SK-N-SH treated with all-trans-retinoic acid at 6 μM for 48 hours (cell line): ENCODE data around the gene FBXO24.

ENCODE experiments used
- ATAC-seq: fragments of 200-7000 bp; cut with Tn5 transposase; 3 replicates; pipeline ENCODE4 v1.9.1; 2020; ENCODE audit warnings: mild to moderate bottlenecking, moderate library complexity
- ARNTL ChIP-seq: fragments of 450-650 bp; formaldehyde crosslinking; IDR thresholded peaks from 2 replicates; pipeline ENCODE4 v1.5.0; 2020; ENCODE audit warnings: low read depth, mild to moderate bottlenecking, moderate library complexity, borderline replicate concordance
- BACH2 ChIP-seq: fragments of 250-450 bp; sonication (Bioruptor Pico); IDR thresholded peaks from 2 replicates; pipeline ENCODE4 v1.9.0; 2021; ENCODE audit warnings: mild to moderate bottlenecking, borderline replicate concordance
- CSDC2 ChIP-seq: fragments of 250-450 bp; sonication (Bioruptor Pico); IDR thresholded peaks from 2 replicates; pipeline ENCODE4 v1.5.0; 2020; ENCODE audit warnings: mild to moderate bottlenecking, moderate library complexity
- ESRRG ChIP-seq: fragments of 250-450 bp; sonication (Bioruptor Pico); IDR thresholded peaks from 2 replicates; pipeline ENCODE4 v1.6.1; 2021; ENCODE audit warnings: mild to moderate bottlenecking
- GLIS3 ChIP-seq: fragments of 250-450 bp; sonication (Bioruptor Pico); IDR thresholded peaks from 2 replicates; pipeline ENCODE4 v1.5.0; 2020; ENCODE audit warnings: mild to moderate bottlenecking, moderate library complexity
- ISL1 ChIP-seq: fragments of 250-450 bp; sonication (Bioruptor Pico); IDR thresholded peaks from 2 replicates; pipeline ENCODE4 v2.1.2; 2022; ENCODE audit warnings: mild to moderate bottlenecking, moderate library complexity
- OSR1 ChIP-seq: fragments of 250-450 bp; sonication (Bioruptor Pico); IDR thresholded peaks from 2 replicates; pipeline ENCODE4 v1.8.0; 2022; ENCODE audit warnings: moderate library complexity, mild to moderate bottlenecking, inconsistent platforms
- PPARA ChIP-seq: fragments of 250-450 bp; sonication (Bioruptor Pico); IDR thresholded peaks from 2 replicates; pipeline ENCODE4 v1.5.0; 2020; ENCODE audit warnings: mild to moderate bottlenecking, borderline replicate concordance
- RARB ChIP-seq: fragments of 250-450 bp; sonication (Bioruptor Pico); IDR thresholded peaks from 2 replicates; pipeline ENCODE4 v1.8.0; 2021; ENCODE audit warnings: mild to moderate bottlenecking, moderate library complexity
- SNAI2 ChIP-seq: fragments of 250-450 bp; sonication (Bioruptor Pico); IDR thresholded peaks from 2 replicates; pipeline ENCODE4 v1.5.0; 2020; ENCODE audit warnings: mild to moderate bottlenecking, moderate library complexity
- TCF4 ChIP-seq: fragments of 250-450 bp; sonication (Bioruptor Pico); IDR thresholded peaks from 2 replicates; pipeline ENCODE4 v1.8.0; 2021; ENCODE audit warnings: mild to moderate bottlenecking, moderate library complexity, borderline replicate concordance
- TOX ChIP-seq: fragments of 250-450 bp; sonication (Bioruptor Pico); IDR thresholded peaks from 2 replicates; pipeline ENCODE4 v1.8.0; 2021; ENCODE audit warnings: mild to moderate bottlenecking, moderate library complexity, borderline replicate concordance
- ZC3H10 ChIP-seq: fragments of 250-450 bp; sonication (Bioruptor Pico); IDR thresholded peaks from 2 replicates; pipeline ENCODE4 v1.5.1; 2021; ENCODE audit warnings: mild to moderate bottlenecking, moderate library complexity
- ZFP3 ChIP-seq: fragments of 250-450 bp; sonication (Bioruptor Pico); IDR thresholded peaks from 2 replicates; pipeline ENCODE4 v1.5.0; 2020; ENCODE audit warnings: mild to moderate bottlenecking, moderate library complexity
- ZFP30 ChIP-seq: fragments of 450-650 bp; formaldehyde crosslinking; IDR thresholded peaks from 2 replicates; pipeline ENCODE4 v1.5.0; 2022; ENCODE audit warnings: mild to moderate bottlenecking, moderate library complexity
- ZNF565 ChIP-seq: fragments of 450-650 bp; formaldehyde crosslinking; conservative IDR thresholded peaks from 2 replicates; pipeline ENCODE4 v1.5.0; 2020; ENCODE audit warnings: low read depth, mild to moderate bottlenecking, moderate library complexity
- ZNF70 ChIP-seq: fragments of 450-650 bp; formaldehyde crosslinking; IDR thresholded peaks from 2 replicates; pipeline ENCODE4 v1.5.0; 2020; ENCODE audit warnings: mild to moderate bottlenecking, moderate library complexity
- ZNF8 ChIP-seq: fragments of 450-650 bp; formaldehyde crosslinking; IDR thresholded peaks from 2 replicates; pipeline ENCODE4 v1.5.0; 2020; ENCODE audit warnings: mild to moderate bottlenecking, moderate library complexity
- TF ChIP-seq, protein P1 (sequence below): fragments of 250-450 bp; sonication (Bioruptor Pico); IDR thresholded peaks from 2 replicates; pipeline ENCODE4 v1.8.0; 2020; ENCODE audit warnings: mild to moderate bottlenecking, moderate library complexity, borderline replicate concordance
- TF ChIP-seq, protein P2 (sequence below): fragments of 250-450 bp; sonication (Bioruptor Pico); IDR thresholded peaks from 2 replicates; pipeline ENCODE4 v1.5.1; 2021; ENCODE audit warnings: mild to moderate bottlenecking, moderate library complexity
- TF ChIP-seq, protein P3 (sequence below): fragments of 250-450 bp; sonication (Bioruptor Pico); IDR thresholded peaks from 2 replicates; pipeline ENCODE4 v1.5.0; 2020; ENCODE audit warnings: mild to moderate bottlenecking, moderate library complexity
- TF ChIP-seq, protein P4 (sequence below): fragments of 250-450 bp; sonication (Bioruptor Pico); IDR thresholded peaks from 2 replicates; pipeline ENCODE4 v1.8.0; 2021; ENCODE audit warnings: low read depth, mild to moderate bottlenecking, moderate library complexity, borderline replicate concordance
- TF ChIP-seq, protein P5 (sequence below): fragments of 250-450 bp; sonication (Bioruptor Pico); IDR thresholded peaks from 2 replicates; pipeline ENCODE4 v1.5.1; 2020; ENCODE audit warnings: low read depth, mild to moderate bottlenecking, moderate library complexity

FBXO24 gene

DNA sequence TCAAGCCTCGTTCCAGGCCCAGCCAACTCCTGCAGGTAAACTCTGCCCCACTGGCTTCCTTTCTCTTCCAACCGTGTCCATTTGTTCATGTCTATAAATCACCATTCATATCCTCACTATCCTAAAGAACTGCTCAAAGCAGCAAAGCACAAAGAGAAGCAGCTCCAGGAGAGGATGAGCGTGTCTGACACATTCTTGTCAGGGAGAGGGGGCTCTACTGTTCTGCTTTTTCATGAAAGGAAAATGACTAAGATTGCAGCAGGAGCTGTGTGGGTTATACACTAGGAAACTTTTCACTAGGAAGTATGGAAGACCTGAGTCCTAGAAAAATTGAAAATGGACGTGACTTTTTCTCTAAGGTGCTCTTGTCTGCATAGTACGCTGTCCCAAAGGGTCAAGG is 30.4 kb upstream of the FBXO24 start:
- TF ChIP-seq TOX (CRISPR knock-in tag) (no peak), ARNTL (CRISPR knock-in tag) (no peak), ZFP3 (CRISPR knock-in tag) (no peak), TCF4 (no peak), ESRRG (CRISPR knock-in tag) (no peak), ZNF565 (CRISPR knock-in tag) (no peak), RARB (CRISPR knock-in tag) (no peak), ZNF70 (CRISPR knock-in tag) (no peak), GLIS3 (CRISPR knock-in tag) (no peak)
- TF ChIP-seq, protein P1, sequence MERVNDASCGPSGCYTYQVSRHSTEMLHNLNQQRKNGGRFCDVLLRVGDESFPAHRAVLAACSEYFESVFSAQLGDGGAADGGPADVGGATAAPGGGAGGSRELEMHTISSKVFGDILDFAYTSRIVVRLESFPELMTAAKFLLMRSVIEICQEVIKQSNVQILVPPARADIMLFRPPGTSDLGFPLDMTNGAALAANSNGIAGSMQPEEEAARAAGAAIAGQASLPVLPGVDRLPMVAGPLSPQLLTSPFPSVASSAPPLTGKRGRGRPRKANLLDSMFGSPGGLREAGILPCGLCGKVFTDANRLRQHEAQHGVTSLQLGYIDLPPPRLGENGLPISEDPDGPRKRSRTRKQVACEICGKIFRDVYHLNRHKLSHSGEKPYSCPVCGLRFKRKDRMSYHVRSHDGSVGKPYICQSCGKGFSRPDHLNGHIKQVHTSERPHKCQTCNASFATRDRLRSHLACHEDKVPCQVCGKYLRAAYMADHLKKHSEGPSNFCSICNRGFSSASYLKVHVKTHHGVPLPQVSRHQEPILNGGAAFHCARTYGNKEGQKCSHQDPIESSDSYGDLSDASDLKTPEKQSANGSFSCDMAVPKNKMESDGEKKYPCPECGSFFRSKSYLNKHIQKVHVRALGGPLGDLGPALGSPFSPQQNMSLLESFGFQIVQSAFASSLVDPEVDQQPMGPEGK (CRISPR knock-in tag), result no peak
- TF ChIP-seq, protein P2, sequence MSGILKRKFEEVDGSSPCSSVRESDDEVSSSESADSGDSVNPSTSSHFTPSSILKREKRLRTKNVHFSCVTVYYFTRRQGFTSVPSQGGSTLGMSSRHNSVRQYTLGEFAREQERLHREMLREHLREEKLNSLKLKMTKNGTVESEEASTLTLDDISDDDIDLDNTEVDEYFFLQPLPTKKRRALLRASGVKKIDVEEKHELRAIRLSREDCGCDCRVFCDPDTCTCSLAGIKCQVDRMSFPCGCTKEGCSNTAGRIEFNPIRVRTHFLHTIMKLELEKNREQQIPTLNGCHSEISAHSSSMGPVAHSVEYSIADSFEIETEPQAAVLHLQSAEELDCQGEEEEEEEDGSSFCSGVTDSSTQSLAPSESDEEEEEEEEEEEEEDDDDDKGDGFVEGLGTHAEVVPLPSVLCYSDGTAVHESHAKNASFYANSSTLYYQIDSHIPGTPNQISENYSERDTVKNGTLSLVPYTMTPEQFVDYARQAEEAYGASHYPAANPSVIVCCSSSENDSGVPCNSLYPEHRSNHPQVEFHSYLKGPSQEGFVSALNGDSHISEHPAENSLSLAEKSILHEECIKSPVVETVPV (CRISPR knock-in tag), result no peak
- ATAC-seq, result no peak

DNA sequence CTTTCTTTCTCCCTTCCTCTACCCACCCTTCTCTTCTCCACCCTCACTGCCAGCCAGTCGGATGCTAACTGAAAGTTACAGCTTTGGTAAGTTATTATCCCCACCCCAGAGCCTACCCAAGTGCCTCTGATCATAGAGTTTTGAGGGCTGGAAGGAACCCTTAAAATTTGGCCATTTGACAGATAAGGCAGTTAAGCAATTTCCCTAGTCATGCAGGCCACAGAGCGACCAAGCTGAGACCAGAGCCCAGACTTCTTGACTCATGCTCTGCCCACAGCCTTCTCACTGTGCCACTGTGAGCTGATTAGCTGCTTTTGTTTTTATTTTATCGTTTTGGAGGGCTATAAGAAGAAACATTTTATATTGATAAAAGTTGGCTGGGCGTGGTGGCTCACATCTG is 29.6 kb upstream of the FBXO24 start:
- no peak for ATAC-seq
- no peak for TF ChIP-seq PPARA (CRISPR knock-in tag)
- TF ChIP-seq, protein P3, sequence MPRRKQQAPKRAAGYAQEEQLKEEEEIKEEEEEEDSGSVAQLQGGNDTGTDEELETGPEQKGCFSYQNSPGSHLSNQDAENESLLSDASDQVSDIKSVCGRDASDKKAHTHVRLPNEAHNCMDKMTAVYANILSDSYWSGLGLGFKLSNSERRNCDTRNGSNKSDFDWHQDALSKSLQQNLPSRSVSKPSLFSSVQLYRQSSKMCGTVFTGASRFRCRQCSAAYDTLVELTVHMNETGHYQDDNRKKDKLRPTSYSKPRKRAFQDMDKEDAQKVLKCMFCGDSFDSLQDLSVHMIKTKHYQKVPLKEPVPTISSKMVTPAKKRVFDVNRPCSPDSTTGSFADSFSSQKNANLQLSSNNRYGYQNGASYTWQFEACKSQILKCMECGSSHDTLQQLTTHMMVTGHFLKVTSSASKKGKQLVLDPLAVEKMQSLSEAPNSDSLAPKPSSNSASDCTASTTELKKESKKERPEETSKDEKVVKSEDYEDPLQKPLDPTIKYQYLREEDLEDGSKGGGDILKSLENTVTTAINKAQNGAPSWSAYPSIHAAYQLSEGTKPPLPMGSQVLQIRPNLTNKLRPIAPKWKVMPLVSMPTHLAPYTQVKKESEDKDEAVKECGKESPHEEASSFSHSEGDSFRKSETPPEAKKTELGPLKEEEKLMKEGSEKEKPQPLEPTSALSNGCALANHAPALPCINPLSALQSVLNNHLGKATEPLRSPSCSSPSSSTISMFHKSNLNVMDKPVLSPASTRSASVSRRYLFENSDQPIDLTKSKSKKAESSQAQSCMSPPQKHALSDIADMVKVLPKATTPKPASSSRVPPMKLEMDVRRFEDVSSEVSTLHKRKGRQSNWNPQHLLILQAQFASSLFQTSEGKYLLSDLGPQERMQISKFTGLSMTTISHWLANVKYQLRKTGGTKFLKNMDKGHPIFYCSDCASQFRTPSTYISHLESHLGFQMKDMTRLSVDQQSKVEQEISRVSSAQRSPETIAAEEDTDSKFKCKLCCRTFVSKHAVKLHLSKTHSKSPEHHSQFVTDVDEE, result no peak
- no peak for TF ChIP-seq ZFP3 (CRISPR knock-in tag)
- TF ChIP-seq ESRRG (CRISPR knock-in tag), result no peak
- TF ChIP-seq, protein P2 (CRISPR knock-in tag), result no peak
- no peak for TF ChIP-seq SNAI2 (CRISPR knock-in tag)
- TF ChIP-seq GLIS3 (CRISPR knock-in tag), result no peak
- TF ChIP-seq CSDC2, result no peak
- no peak for TF ChIP-seq ZFP30 (CRISPR knock-in tag)
- TF ChIP-seq BACH2 (CRISPR knock-in tag), result no peak

DNA sequence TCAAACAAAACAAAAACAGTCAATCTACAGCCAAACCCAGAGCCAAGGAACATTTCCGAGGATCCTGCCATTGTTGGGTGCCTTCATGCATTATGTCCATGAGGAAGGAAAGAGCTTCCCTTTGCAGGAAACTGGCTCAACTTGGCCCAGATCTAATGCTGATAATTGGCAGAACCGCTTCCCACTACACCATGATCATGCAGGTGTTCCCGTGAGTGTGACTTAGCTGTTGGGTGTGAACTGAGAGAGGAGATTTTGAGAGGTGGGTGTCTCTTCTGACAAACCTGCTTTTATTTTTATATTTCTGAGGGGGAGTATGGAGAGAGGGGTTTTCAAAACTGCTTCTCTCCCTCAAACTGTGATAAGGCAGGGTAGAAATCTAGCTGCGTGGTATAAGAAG is 27.0 kb upstream of the FBXO24 start:
- ATAC-seq, result no peak
- TF ChIP-seq ZNF8 (CRISPR knock-in tag), result no peak
- no peak for TF ChIP-seq OSR1
- TF ChIP-seq GLIS3 (CRISPR knock-in tag), result no peak
- TF ChIP-seq CSDC2, result no peak
- no peak for TF ChIP-seq ARNTL (CRISPR knock-in tag)
- TF ChIP-seq, protein P1 (CRISPR knock-in tag), result no peak
- TF ChIP-seq ZC3H10 (CRISPR knock-in tag), result no peak
- TF ChIP-seq, protein P4, sequence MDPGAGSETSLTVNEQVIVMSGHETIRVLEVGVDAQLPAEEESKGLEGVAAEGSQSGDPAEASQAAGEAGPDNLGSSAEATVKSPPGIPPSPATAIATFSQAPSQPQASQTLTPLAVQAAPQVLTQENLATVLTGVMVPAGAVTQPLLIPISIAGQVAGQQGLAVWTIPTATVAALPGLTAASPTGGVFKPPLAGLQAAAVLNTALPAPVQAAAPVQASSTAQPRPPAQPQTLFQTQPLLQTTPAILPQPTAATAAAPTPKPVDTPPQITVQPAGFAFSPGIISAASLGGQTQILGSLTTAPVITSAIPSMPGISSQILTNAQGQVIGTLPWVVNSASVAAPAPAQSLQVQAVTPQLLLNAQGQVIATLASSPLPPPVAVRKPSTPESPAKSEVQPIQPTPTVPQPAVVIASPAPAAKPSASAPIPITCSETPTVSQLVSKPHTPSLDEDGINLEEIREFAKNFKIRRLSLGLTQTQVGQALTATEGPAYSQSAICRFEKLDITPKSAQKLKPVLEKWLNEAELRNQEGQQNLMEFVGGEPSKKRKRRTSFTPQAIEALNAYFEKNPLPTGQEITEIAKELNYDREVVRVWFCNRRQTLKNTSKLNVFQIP (CRISPR knock-in tag), result no peak
- TF ChIP-seq ISL1 (CRISPR knock-in tag), result no peak
- no peak for TF ChIP-seq ZNF70 (CRISPR knock-in tag)
- TF ChIP-seq, protein P5, sequence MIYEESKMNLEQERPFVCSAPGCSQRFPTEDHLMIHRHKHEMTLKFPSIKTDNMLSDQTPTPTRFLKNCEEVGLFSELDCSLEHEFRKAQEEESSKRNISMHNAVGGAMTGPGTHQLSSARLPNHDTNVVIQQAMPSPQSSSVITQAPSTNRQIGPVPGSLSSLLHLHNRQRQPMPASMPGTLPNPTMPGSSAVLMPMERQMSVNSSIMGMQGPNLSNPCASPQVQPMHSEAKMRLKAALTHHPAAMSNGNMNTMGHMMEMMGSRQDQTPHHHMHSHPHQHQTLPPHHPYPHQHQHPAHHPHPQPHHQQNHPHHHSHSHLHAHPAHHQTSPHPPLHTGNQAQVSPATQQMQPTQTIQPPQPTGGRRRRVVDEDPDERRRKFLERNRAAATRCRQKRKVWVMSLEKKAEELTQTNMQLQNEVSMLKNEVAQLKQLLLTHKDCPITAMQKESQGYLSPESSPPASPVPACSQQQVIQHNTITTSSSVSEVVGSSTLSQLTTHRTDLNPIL (CRISPR knock-in tag), result no peak
- TF ChIP-seq ESRRG (CRISPR knock-in tag), result no peak
- TF ChIP-seq, protein P2 (CRISPR knock-in tag), result no peak
- no peak for TF ChIP-seq ZNF565 (CRISPR knock-in tag)
- TF ChIP-seq TOX (CRISPR knock-in tag), result no peak
- TF ChIP-seq PPARA (CRISPR knock-in tag), result no peak
- TF ChIP-seq SNAI2 (CRISPR knock-in tag), result no peak
- TF ChIP-seq ZFP30 (CRISPR knock-in tag), result no peak
- no peak for TF ChIP-seq TCF4
